Psoas muscle (tissue), 8 donors: ENCODE measurements around the gene STYXL1. TPM values are rescaled to one million over a fixed set of nuclear protein-coding genes. Genes with fewer than 3 reads are reported as not detected.

Source experiments
- ATAC-seq, 4 donors: fragments of 200-7000 bp; cut with Tn5 transposase; one replicate each; pipeline ENCODE4 v1.9.1; 2020; ENCODE audit warnings: moderate library complexity in 3 of 4, mild to moderate bottlenecking in 2 of 4
- DNase-seq, 2 donors: peaks; one replicate each; pipeline ENCODE4 v3.0.0-alpha.2; 2020
- H3K27ac ChIP-seq: fragments of 200-600 bp; one replicate; pipeline ENCODE4 v1.8.0; 2022
- H3K27me3 ChIP-seq, 3 donors: fragments of 200-600 bp in 1 of 3; one replicate each; pipeline versions ENCODE4 v1.6.1 to v1.8.0; 2013 to 2022; ENCODE audit warnings: low read length in 2 of 3, mild to moderate bottlenecking in 2 of 3, moderate library complexity in 1 of 3; ENCODE audit not compliant: insufficient read depth in 3 of 3
- H3K36me3 ChIP-seq, 2 donors: fragments of 200-600 bp in 1 of 2; one replicate each; pipeline versions ENCODE4 v1.6.1 to v1.8.0; 2013 to 2022; ENCODE audit warnings: low read depth in 1 of 2, mild to moderate bottlenecking in 1 of 2, moderate library complexity in 1 of 2; ENCODE audit not compliant: insufficient read depth in 1 of 2
- H3K4me1 ChIP-seq: fragments of 200-600 bp; one replicate; pipeline ENCODE4 v1.8.0; 2022
- H3K4me3 ChIP-seq: fragments of 200-600 bp; one replicate; pipeline ENCODE4 v1.8.0; 2022; ENCODE audit warnings: mild to moderate bottlenecking
- H3K9me3 ChIP-seq: fragments of 200-600 bp; one replicate; pipeline ENCODE4 v1.8.0; 2022
- CTCF ChIP-seq: fragments of 200-600 bp; IDR thresholded peaks from one replicate; pipeline ENCODE4 v1.8.0; 2022; ENCODE audit warnings: antibody characterized with exemption
- WGBS, 3 donors: extraction: QIAGEN DNeasy Blood & Tissue Kit; methylation state at CpG; one replicate each; pipeline versions ENCODE4 v1.1.6 to v1.1.7; 2013; 5-methylcytosine and 5-hydroxymethylcytosine counted together
- intact Hi-C, 2 donors: fragments of 100-400 bp; cut with DNase I; formaldehyde crosslinking; loops; one replicate each; pipeline versions ENCODE4 v1.11.0 to v1.14.2; 2022
- polyA plus RNA-seq, 3 donors: library from polyadenylated mRNA; stranded (reverse); fragments of 200-250 nt; gene quantifications; one replicate each; pipeline ENCODE4 v1.2.3, GENCODE V29; 2013
- total RNA-seq, 4 donors: library from RNA; stranded (reverse); fragmentation: NEBNext Ultra II Directional in 2 of 4; extraction: Animal tissue kit (Norgen Biotek cat#: 25700) in 2 of 4; gene quantifications; one replicate each; pipeline versions ENCODE4 v1.2.1 to v1.2.4, GENCODE V29; 2021 to 2023
- donor health status: healthy with polysubstance abuse.
- donor health status: DM: no; HTN: no; CAD: no; lungs with moderate emphysema.
- donor health status: Bipolar disorder and iron deficiency.
- donor health status: healthy.
- donor health status: DM: yes; HTN: yes; CAD: no.
- donor health status: DM: no; HTN: no; CAD: no.
- donor health status: DM: no; HTN: no; CAD: no.
- donor health status: DM: yes; HTN: yes; CAD: no.

STYXL1 gene
- total and polyA plus RNA-seq, 7 donors: 6.6 to 67.5 (median 15.4) TPM

- DNase-seq (peak; percentile 75 to 87), ATAC-seq (peak; percentile 23 to 66 (median 56))
- peaks cover 0 to 16% of the 10 kb centered on the region in 2 donors for H3K36me3 ChIP-seq
- WGBS, 3 donors: 28 to 52% (median 38%) methylated on average over 13 of the region's 13 CpGs
- no peaks in the 10 kb centered on the region for H3K27me3 ChIP-seq
- peak overlapping the region; percentile 98 for H3K27ac ChIP-seq
- peaks cover 85% of the 10 kb centered on the region for H3K4me1 ChIP-seq
- no peak for TF ChIP-seq CTCF
- H3K9me3 ChIP-seq: no peaks in the 10 kb centered on the region
- intact Hi-C loops: loop anchor here in 1 of 2 donors (2.0 kb wide), 1 partner anchor 16 kb away; no protein-coding TSS in a partner anchor
- H3K4me3 ChIP-seq: peak overlapping the region; percentile 25
Measured at GRCh38 chr7:75969182-75969581, 78.6 kb downstream of the STYXL1 start.

DNA sequence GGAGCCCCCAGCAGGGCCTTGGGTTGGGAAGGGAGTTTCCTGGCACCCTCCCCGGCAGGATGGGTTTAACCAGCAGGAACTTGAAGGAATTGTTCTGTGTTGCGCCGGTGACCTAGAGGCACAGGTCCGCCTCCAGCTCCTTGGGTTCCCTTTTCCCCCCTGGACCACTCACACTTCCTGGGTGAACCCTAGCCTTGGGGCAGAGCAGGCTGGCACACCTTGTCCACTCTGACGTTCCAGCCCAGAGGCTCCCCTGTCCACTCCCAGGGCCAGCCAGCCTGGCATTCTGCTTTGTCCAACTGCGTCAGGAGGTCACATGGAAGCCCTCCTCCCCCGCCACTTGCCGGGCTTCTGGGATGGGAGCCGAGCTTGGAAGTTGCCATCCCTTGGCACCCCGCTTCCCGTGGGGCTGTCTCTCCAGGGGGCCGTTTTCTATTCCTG lies 79.2 kb downstream of the STYXL1 start:
- 31 to 43% (median 32%) methylated on average over 12 of the region's 12 CpGs for WGBS, 3 donors
- Histone ChIP-seq H3K4me1 (peaks cover 86% of the 10 kb centered on the region), H3K27ac (peak overlapping the region; percentile 98), H3K27me3 (no peaks in the 10 kb centered on the region), H3K4me3 (peak overlapping the region; percentile 24), H3K9me3 (no peaks in the 10 kb centered on the region), H3K36me3 (peaks cover 0 to 10% of the 10 kb centered on the region in 2 donors)
- intact Hi-C loops: loop anchor here in 1 of 2 donors (2.0 kb wide), 1 partner anchor 16 kb away; no protein-coding TSS in a partner anchor
- peak; percentile 79 to 90 for DNase-seq
- TF ChIP-seq CTCF: no peak
- ATAC-seq: peak; percentile 21 to 60 (median 57)

- 65 to 71% (median 68%) methylated on average over 10 of the region's 10 CpGs for WGBS, 3 donors
- Histone ChIP-seq H3K9me3 (no peaks in the 10 kb centered on the region), H3K36me3 (peaks cover 0 to 4% of the 10 kb centered on the region in 2 donors), H3K27ac (peak overlapping the region; percentile 98), H3K27me3 (no peaks in the 10 kb centered on the region), H3K4me1 (peaks cover 88% of the 10 kb centered on the region), H3K4me3 (peak overlapping the region; percentile 24)
- DNase-seq: no peak
- intact Hi-C loops: loop anchor here in 1 of 2 donors (2.0 kb wide), 1 partner anchor 17 kb away; no protein-coding TSS in a partner anchor
- no peak for TF ChIP-seq CTCF
- no peak for ATAC-seq
Measured at GRCh38 chr7:75968012-75968411, 79.8 kb downstream of the STYXL1 start.

DNA sequence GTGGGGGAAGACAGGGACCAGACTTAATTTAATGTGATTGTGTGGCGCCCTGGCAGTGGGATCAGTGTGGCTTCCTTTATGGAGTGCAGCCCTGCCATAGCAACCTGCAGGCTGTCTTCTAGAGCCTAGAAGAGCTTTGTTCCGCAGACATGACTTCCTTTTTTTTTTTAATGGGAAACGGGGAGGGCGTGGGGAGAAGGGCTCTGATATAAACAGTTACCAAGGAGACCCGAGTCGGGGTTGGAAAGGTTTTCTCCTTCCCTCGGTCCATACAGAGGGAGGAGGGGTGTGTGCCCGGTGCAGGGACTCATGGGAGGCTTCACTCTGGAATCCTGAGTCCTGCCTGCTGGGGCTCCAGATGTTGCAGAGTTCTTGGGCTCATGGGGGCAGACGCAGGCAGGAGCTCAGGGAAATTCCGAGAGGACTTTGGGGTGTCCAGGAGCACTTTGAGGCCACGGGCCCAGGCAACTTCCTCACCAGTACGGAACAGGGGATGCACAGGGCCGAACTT lies 80.3 kb downstream of the STYXL1 start:
- no peaks in the 10 kb centered on the region for H3K9me3 ChIP-seq
- DNase-seq (no peak), ATAC-seq (no peak)
- H3K36me3 ChIP-seq: no peaks in the 10 kb centered on the region
- peaks cover 88% of the 10 kb centered on the region for H3K4me1 ChIP-seq
- H3K4me3 ChIP-seq: peak overlapping the region; percentile 24
- no peaks in the 10 kb centered on the region for H3K27me3 ChIP-seq
- intact Hi-C loops: no loop called here
- TF ChIP-seq CTCF: no peak
- peak overlapping the region; percentile 98 for H3K27ac ChIP-seq
- WGBS, 3 donors: 40 to 54% (median 46%) methylated on average over 13 of the region's 13 CpGs
